ENCODE data around the gene RDH13.

DNA sequence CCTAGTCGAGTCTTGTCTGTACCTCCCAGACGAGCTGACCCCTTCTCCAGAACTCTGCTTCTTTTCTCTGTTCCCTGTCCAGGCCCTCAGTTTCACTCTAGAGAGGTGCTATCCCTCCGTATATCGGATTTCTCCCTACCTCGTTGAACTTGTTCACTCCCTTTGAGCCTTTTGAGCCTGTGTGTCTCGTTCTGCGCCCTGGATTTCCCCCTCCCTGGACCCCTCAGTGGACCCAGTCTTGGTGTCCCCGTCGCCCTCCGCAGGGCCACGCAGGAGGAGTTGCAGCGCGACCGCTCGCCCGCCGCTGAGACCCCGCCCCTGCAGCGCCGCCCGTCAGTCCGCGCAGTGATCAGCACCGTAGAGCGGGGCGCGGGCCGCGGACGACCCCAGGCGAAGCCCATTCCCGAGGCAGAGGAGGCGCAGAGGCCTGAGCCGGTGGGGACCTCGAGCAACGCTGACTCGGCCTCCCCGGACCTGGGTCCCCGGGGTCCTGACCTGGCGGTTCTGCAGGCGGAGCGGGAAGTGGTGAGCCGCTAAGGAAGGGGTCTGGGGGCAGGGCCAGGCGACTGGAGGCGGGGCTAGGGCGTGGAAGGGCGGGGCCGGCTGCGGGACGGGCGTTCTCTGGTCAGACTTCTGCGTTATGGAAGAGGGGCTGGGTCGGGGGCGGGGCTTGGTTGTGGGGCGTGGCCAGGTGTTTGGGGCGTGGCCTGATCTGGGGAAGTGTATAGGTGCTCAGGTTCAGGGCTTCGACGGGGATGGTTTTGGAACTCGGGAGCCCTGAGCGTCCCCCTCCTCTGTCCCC lies 18.2 kb upstream of the RDH13 start:
- TF ChIP-seq, protein P1, sequence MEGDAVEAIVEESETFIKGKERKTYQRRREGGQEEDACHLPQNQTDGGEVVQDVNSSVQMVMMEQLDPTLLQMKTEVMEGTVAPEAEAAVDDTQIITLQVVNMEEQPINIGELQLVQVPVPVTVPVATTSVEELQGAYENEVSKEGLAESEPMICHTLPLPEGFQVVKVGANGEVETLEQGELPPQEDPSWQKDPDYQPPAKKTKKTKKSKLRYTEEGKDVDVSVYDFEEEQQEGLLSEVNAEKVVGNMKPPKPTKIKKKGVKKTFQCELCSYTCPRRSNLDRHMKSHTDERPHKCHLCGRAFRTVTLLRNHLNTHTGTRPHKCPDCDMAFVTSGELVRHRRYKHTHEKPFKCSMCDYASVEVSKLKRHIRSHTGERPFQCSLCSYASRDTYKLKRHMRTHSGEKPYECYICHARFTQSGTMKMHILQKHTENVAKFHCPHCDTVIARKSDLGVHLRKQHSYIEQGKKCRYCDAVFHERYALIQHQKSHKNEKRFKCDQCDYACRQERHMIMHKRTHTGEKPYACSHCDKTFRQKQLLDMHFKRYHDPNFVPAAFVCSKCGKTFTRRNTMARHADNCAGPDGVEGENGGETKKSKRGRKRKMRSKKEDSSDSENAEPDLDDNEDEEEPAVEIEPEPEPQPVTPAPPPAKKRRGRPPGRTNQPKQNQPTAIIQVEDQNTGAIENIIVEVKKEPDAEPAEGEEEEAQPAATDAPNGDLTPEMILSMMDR (IDR thresholded peaks at IDR 0.05) = no peak
- TF ChIP-seq POLR2A (IDR thresholded peaks at IDR 0.05) = no peak
- TF ChIP-seq EP300 (IDR thresholded peaks at IDR 0.05) = no peak
